AG09309 (cell line): ENCODE results near the gene MYO1F.

Experiments
- DNase-seq: peaks from one replicate; pipeline ENCODE4 v3.0.0-alpha.2; 2010; ENCODE audit warnings: low read depth
- H3K4me3 ChIP-seq: 2 replicates; pipeline ENCODE4 v1.5.1; 2011; ENCODE audit warnings: mild to moderate bottlenecking, low read depth, low read length, moderate library complexity; ENCODE audit not compliant: control insufficient read depth
- TF ChIP-seq, protein P1 (sequence below): IDR thresholded peaks from 2 replicates; pipeline ENCODE4 v1.5.1; 2011; ENCODE audit warnings: mild to moderate bottlenecking, low read depth, low read length, inconsistent platforms; ENCODE audit not compliant: insufficient read depth, control insufficient read depth; ENCODE audit errors: missing control alignments

MYO1F gene

DNA sequence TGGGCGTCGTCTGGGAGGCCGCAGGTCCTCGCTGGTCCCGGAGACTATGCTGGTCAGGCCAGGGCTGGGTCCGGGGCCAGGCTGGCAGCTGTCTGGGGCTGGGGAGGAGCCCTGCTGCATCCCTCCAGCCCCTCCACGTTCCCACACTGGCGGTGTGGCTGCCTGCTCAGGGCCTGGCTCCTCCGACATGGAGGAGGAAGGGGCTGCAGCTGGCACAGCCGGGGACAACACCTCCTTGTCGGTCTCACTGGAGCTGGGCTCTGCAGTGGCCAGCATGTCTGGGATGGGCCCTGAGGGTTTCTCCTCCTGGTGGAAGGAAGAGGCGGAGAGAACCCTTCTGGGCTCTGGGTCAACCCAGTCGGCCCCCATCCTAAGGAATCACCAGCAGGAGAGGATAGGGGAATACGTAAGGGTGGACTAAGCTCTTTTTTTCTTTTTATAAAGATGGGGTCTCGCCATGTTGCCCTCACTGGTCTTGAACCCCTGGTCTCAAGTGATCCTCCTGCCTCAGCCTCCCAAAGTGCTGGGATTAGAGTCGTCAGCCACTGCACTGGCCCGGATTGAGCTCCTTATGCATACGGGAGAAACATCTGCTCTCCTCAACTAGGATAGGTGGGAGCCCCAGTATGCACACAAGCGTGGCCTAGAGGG lies 64.1 kb downstream of the MYO1F start:
- DNase-seq = no peak
- TF ChIP-seq, protein P1, sequence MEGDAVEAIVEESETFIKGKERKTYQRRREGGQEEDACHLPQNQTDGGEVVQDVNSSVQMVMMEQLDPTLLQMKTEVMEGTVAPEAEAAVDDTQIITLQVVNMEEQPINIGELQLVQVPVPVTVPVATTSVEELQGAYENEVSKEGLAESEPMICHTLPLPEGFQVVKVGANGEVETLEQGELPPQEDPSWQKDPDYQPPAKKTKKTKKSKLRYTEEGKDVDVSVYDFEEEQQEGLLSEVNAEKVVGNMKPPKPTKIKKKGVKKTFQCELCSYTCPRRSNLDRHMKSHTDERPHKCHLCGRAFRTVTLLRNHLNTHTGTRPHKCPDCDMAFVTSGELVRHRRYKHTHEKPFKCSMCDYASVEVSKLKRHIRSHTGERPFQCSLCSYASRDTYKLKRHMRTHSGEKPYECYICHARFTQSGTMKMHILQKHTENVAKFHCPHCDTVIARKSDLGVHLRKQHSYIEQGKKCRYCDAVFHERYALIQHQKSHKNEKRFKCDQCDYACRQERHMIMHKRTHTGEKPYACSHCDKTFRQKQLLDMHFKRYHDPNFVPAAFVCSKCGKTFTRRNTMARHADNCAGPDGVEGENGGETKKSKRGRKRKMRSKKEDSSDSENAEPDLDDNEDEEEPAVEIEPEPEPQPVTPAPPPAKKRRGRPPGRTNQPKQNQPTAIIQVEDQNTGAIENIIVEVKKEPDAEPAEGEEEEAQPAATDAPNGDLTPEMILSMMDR = no peak
- peak overlapping the region; percentile 52 for H3K4me3 ChIP-seq

DNA sequence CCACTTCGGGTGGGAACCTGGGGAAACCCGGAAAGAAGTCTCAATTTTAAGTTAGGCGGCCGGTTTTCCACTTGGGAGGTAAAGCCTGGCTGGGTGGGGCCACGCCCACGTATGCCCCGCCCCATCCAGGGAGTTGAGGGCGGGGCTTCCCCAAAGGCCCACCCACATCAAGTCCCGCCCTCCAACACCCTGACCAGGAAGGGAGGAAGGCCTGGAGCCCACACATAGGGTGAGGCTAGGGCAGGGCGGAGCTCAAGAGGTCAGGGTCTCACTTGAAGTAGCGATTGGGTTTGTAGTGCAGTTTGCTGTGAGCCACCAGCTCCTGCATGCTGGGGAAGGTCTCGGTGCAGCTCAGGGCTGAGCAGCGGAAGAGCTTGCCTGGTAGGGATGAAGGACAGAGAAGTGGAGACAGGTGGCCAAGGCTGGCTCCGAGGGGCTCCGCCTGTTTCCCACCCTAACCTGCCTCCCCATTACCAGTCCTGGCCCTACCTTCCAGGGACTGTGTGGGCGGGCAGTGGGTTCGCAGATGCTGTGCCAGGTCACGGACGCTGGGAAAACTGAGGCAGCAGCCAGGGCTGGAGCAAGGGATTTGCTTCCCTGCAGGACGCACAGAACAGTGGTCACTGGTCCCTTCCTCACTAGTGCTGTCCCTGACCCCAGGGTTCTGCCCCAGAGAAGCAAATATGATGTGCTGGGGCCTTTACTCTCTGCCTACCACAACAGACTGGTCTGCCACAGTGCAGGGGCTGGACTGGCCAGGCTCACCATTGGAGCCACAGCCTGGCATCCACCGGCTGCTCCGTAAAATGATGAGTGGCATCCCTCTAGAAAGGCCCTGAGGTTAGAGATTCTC lies 64.9 kb downstream of the MYO1F start:
- DNase-seq = no peak
- no peak overlapping the region for H3K4me3 ChIP-seq
- TF ChIP-seq, protein P1 = no peak

DNA sequence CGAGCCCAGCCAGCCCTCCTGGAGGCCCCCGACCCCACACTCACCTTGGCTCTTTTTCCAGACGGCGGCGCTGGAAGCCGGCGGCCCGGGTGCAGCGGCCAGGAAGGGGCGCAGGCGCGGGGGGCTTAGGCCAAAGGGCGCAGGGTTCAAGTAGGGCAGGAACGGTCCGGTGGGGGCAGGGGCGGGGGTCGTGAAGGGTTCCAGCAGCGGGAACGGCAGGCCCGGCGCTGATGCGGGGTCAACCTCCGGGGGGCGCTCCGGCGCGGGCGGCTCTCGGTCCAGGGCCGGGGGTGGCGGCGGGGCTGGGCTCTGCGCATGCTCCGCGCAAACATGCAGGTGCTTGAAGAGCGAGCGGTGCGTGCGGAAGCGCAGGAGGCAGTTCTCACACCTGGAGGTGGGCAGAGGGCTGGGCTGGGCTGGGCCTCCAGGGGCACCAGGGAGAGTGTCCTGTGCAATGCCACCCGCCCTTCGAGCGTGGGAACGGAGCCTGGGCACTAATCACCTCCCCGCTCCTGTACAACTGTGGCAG lies 65.6 kb downstream of the MYO1F start:
- TF ChIP-seq, protein P1 = no peak
- DNase-seq = no peak
- no peak overlapping the region for H3K4me3 ChIP-seq

DNA sequence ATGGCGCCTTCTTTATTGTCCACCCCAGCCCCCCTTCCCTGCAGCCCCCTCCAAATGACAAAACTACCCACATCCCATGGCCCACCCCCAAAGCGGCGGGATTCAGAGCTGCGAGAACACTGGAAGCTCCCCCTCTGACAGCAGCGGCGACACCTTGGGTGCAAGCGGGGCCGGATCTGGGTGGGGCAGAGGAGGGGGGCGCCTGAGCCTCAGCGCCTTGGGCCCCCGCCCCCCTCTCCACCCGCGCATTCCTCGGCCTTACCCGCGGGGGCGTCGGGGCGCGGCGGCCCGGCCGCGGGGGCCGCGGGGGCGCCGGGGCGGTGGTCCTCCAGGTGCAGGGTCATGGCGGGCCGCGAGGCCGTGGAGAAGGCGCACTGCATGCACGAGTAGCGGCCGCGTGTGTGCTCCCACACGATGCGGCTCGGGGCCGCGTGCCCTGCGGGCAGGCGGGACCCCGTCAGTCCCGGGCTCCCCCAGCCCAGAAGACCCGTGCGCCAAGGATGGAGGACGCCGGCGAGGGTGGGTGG lies 66.6 kb downstream of the MYO1F start:
- TF ChIP-seq, protein P1 = no peak
- no peak overlapping the region for H3K4me3 ChIP-seq
- no peak for DNase-seq

DNA sequence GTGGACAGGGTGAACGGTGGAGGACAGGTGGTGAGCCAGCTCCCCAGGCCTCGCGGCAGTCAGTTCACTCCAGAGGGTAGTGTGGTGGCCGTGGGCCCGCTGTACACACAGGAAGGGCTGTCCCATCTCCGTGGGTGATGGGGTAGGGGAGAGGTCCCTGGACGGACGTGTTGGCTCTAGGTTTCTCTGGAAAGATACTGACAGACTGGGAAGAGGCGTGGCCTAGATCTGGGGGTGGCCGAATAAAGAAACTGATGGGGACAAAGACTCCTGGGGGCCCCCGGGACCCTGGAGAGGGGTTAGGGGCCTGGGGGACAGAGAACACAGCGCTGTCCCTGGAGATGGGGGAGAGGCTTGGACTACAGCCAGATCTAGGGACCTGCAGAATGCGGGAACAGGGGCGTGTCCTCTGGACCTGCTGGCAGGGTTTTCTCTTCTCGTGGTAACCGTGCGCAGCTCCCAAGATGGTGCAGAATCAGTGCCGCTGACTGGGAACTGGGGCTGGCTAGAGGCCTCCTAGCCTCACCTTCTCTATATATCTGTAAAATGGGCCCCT lies 70.8 kb downstream of the MYO1F start:
- H3K4me3 ChIP-seq = peak overlapping the region; percentile 48
- TF ChIP-seq, protein P1 = no peak
- DNase-seq = no peak

DNA sequence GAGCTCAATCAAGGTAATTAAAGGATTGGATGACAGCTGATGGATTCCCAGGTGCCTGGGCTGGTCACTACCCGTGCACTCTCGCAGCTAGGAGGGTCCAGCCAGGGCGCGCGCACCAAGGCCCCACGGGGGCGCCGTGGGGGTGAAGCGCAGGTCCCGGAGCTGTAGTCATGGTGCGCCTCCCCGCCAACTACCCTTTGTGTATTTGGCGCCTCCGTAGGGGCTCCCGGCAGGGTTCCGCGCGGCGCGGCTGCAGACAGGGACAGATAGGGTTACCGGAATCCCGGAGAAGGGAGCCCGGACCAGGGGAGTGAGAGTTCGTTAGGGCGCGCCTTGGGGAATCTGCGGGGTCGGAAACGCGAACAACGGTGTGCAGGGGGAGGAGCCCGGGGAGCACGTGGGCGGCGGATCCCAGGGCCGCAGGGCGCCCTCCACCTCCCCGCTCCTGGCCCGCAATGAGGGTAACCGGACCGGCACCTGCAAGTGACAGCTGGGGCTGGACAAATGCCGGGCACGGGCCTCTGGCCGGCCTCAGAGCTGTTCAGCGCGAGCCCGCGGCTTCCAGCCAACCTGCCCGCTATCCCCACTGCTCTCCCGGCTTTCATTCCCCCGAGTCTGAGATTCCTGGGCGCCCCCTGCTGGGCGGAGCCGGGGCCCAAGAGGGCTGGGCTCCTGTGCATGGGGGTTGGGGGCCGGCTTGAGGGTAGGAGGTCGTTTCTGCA lies 71.4 kb downstream of the MYO1F start:
- TF ChIP-seq, protein P1 = peak; percentile 94
- no peak for DNase-seq
- peak overlapping the region; percentile 48 for H3K4me3 ChIP-seq
